Lower lobe of right lung (tissue), 2 donors: Measurements from ENCODE around the gene PLAAT3. TPM values are rescaled to one million over a fixed set of nuclear protein-coding genes. Genes with fewer than 3 reads are reported as not detected.

Experiments
- ATAC-seq, 2 donors: fragments of 200-7000 bp; cut with Tn5 transposase; one replicate each; pipeline ENCODE4 v1.9.1; 2020 to 2022; ENCODE audit warnings: mild to moderate bottlenecking in 2 of 2, moderate library complexity in 2 of 2
- DNase-seq: peaks from one replicate; pipeline ENCODE4 v3.0.0-alpha.2; 2020
- H3K27ac ChIP-seq: fragments of 200-600 bp; one replicate; pipeline ENCODE4 v1.8.0; 2022
- H3K27me3 ChIP-seq: fragments of 200-600 bp; one replicate; pipeline ENCODE4 v1.8.0; 2022; ENCODE audit warnings: low read depth
- H3K36me3 ChIP-seq: fragments of 200-600 bp; one replicate; pipeline ENCODE4 v1.8.0; 2022; ENCODE audit warnings: mild to moderate bottlenecking
- H3K4me1 ChIP-seq: fragments of 200-600 bp; one replicate; pipeline ENCODE4 v1.8.0; 2022
- H3K4me3 ChIP-seq: fragments of 200-600 bp; one replicate; pipeline ENCODE4 v1.8.0; 2022; ENCODE audit warnings: mild to moderate bottlenecking
- H3K9me3 ChIP-seq: fragments of 200-600 bp; one replicate; pipeline ENCODE4 v1.8.0; 2022
- CTCF ChIP-seq: fragments of 200-600 bp; IDR thresholded peaks from one replicate; pipeline ENCODE4 v1.8.0; 2022; ENCODE audit warnings: antibody characterized with exemption, mild to moderate bottlenecking
- intact Hi-C: fragments of 100-400 bp; cut with DNase I; formaldehyde crosslinking; loops from one replicate; pipeline ENCODE4 v1.11.0; 2022
- total RNA-seq: library from RNA; stranded (reverse); fragmentation: NEBNext Ultra II Directional; extraction: Animal tissue kit (Norgen Biotek cat#: 25700); gene quantifications from one replicate; pipeline ENCODE4 v1.2.1, GENCODE V29; 2021
- donor health status: DM: no; HTN: yes; CAD: no; lungs with severe emphysema.

Gene PLAAT3
- total RNA-seq, 1 donor from 2014 or later: 81.9 TPM

GRCh38 chr11:63572026-63572688, 42.1 kb downstream of the PLAAT3 start:
- intact Hi-C loops: no loop called here

DNA sequence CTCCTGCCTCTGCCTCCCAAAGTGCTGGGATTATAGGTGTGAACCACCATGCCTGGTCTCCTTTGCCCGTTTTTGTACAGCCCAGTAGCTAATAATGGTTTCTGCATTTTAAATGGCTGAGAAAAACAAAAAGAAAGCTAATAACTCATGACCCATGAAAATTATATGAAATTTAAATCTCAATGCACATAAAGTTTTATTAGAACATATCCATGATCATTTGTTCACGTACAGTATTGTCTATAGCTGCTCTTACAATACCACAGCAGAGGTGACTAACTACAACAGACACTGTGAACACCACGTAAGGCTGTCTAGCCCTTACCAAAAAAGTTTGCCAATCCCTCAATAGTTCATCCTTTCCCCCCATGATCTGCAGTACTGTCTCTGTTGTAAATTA, 44.7 kb downstream of the PLAAT3 start:
- Histone ChIP-seq H3K36me3 (no peaks in the 10 kb centered on the region), H3K4me1 (peaks cover 31% of the 10 kb centered on the region), H3K9me3 (no peaks in the 10 kb centered on the region), H3K27me3 (no peaks in the 10 kb centered on the region), H3K27ac (no peak overlapping the region), H3K4me3 (no peak overlapping the region)
- intact Hi-C loops: no loop called here
- DNase-seq: no peak
- ATAC-seq: no peak
- no peak for TF ChIP-seq CTCF

More at GRCh38 chr11:63572026-63572688, 42.1 kb downstream of the PLAAT3 start:
- Histone ChIP-seq H3K9me3 (no peaks in the 10 kb centered on the region), H3K27ac (no peak overlapping the region), H3K4me1 (peaks cover 37% of the 10 kb centered on the region), H3K4me3 (no peak overlapping the region), H3K27me3 (no peaks in the 10 kb centered on the region), H3K36me3 (no peaks in the 10 kb centered on the region)
- DNase-seq (no peak), ATAC-seq (no peak)
- no peak for TF ChIP-seq CTCF

DNA sequence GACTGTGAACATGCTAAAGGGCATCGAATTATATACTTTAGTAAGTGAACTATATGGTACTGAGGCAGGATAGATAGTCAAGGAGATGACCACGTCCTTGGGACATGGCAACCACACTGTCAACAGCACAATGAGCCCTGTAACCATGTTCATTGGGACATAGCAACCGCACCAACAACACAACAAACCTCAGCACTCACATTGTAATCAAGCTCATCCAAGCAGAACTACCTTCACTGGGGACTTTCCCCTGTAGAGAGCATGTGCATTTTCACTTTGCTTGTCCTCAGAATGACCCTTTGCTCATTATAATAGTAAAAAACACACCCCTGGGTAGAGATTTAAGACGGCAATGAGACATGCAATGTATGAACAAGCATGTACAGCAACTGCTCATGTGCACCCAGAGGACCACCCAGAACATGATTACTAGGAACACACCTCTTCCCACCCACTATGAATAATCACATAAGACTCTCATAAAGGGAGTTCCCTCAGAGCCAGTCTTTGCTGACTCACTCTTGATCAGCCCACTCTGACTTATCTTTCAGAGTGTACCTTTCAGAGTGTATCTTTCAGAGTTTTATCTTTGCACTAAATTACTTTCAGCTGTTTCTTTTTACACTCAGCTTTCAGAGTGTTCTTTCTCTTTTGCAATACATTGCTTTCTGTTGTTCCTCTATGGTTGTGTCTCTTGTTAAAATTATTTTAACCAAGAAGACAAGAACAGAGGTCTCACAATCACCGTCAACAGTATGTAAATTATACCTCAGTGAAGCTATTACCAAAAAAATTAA, 47.0 kb downstream of the PLAAT3 start:
- intact Hi-C loops: no loop called here
- DNase-seq (no peak), ATAC-seq (peak; percentile 84 to 93)
- peaks cover 19% of the 10 kb centered on the region for H3K4me1 ChIP-seq
- TF ChIP-seq CTCF: no peak
- no peaks in the 10 kb centered on the region for H3K9me3 ChIP-seq
- no peaks in the 10 kb centered on the region for H3K27me3 ChIP-seq
- no peak overlapping the region for H3K4me3 ChIP-seq
- H3K27ac ChIP-seq: peak overlapping the region; percentile 12
- no peaks in the 10 kb centered on the region for H3K36me3 ChIP-seq

DNA sequence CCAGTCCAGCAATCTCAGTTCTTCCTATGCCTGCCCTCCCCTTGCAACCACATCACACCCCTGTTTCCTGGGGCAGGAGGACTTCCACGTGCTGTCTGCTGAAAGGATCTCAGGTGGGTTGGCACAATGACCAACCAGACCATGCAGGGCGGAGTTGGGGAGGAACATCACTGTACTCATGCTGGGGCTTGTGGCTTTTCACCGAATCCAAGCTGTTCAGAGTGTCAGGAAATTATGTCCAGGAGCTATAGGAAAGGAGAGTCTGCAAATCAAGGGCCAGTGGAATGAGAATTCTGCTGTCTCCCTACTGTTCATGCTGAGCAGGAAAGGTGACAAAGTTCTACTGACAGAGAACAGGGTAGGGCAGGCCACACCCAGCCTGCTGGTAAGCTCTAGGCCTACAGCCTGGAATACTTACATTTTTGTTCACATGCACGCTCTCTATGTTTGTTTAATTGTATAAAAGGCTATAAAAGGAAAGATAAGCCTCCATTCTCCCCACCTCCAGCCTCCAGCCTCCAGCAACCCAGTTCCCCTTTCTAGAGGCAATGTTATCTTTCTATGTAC, 49.4 kb downstream of the PLAAT3 start:
- H3K9me3 ChIP-seq: no peaks in the 10 kb centered on the region
- peaks cover 28% of the 10 kb centered on the region for H3K4me1 ChIP-seq
- H3K27ac ChIP-seq: peak overlapping the region; percentile 76
- H3K27me3 ChIP-seq: no peaks in the 10 kb centered on the region
- no peak for TF ChIP-seq CTCF
- no peak overlapping the region for H3K4me3 ChIP-seq
- ATAC-seq (peak; percentile 45 to 73), DNase-seq (peak; percentile 65)
- intact Hi-C loops: no loop called here
- no peaks in the 10 kb centered on the region for H3K36me3 ChIP-seq

GRCh38 chr11:63564056-63564774, 50.0 kb downstream of the PLAAT3 start:
- no peak overlapping the region for H3K4me3 ChIP-seq
- H3K36me3 ChIP-seq: no peaks in the 10 kb centered on the region
- H3K4me1 ChIP-seq: peaks cover 35% of the 10 kb centered on the region
- TF ChIP-seq CTCF: no peak
- H3K9me3 ChIP-seq: no peaks in the 10 kb centered on the region
- DNase-seq (no peak), ATAC-seq (no peak)
- H3K27me3 ChIP-seq: no peaks in the 10 kb centered on the region
- intact Hi-C loops: no loop called here
- peak overlapping the region; percentile 76 for H3K27ac ChIP-seq
